ENCODE data around the gene ACOX2. TPM values are rescaled to one million over a fixed set of nuclear protein-coding genes. Genes with fewer than 3 reads are reported as not detected.

ACOX2 gene
- total RNA-seq, 1 experiment from 2014 or later, result 14.4 TPM

DNA sequence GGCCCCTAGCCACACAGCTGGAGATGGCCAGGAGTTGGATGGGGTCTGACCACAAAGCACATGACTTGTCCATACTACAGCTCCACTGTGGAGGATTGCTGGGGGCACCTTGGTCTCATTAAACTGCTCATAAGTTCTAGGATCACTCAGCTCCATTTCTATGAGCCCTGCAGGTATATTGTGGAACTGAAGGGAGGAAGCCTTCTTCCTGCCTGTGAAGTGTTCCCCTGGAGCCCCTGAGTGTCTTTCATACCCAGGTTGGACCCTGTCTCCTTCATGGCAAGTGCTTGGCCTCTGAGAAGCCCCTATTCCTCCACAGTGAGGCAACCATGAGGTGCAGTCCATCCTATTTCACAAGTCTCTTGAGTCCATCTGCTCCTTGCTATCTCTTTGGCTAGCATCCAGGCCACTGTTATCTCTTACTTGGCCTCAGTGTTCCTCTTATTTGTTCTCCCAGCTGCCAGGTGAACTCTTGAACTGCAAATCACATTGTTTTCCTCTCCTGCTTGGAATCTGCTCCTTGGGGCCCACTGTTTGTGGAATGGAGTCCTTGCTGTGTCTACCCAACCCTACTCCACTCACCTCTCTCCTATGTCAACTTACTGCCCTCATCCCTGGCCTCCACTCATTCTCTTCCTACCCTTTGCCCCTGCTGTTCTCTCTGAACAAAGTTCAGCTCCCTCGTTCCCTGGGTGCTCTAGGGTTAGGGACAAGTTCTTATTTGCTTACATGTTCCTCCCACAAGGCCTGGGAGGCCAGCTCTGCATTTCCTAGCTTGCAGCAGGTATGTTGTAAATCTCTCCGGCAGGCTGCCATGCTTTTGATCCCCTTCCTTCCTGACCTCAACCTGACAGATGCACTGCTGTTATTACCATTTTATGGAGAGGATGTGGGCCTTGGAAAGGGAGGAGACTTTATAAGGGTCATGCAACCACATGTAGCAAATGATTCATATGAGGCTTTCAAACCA, 1.2 kb downstream of the ACOX2 start:
- BruUV-seq (replicated peaks), result no TSS peak
- Mint-ChIP-seq H3K36me3 (ENCODE audit: insufficient read depth, unreplicated experiment) (no peaks in the 10 kb centered on the region), H3K27ac (ENCODE audit: low read depth, unreplicated experiment) (no peak overlapping the region), H3K27me3 (ENCODE audit: insufficient read depth, unreplicated experiment) (no peaks in the 10 kb centered on the region), H3K9me3 (ENCODE audit: unreplicated experiment) (no peaks in the 10 kb centered on the region), H3K4me3 (ENCODE audit: unreplicated experiment) (no peak overlapping the region), H3K4me1 (ENCODE audit: insufficient read depth, unreplicated experiment) (peaks cover 22% of the 10 kb centered on the region)
- TF ChIP-seq, protein P1, sequence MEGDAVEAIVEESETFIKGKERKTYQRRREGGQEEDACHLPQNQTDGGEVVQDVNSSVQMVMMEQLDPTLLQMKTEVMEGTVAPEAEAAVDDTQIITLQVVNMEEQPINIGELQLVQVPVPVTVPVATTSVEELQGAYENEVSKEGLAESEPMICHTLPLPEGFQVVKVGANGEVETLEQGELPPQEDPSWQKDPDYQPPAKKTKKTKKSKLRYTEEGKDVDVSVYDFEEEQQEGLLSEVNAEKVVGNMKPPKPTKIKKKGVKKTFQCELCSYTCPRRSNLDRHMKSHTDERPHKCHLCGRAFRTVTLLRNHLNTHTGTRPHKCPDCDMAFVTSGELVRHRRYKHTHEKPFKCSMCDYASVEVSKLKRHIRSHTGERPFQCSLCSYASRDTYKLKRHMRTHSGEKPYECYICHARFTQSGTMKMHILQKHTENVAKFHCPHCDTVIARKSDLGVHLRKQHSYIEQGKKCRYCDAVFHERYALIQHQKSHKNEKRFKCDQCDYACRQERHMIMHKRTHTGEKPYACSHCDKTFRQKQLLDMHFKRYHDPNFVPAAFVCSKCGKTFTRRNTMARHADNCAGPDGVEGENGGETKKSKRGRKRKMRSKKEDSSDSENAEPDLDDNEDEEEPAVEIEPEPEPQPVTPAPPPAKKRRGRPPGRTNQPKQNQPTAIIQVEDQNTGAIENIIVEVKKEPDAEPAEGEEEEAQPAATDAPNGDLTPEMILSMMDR (IDR thresholded peaks at IDR 0.05; ENCODE audit: unreplicated experiment), result no peak
- intact Hi-C loops (cut with micrococcal nuclease), result no loop called here
- ChIA-PET POLR2A (interaction anchor here (0.6 to 1.2 kb wide), 2 partner anchors 67 to 152 kb away, joined by 3 to 4 read pairs; no protein-coding TSS in a partner anchor), CTCF (interaction anchor here (0.5 to 3.1 kb wide), 6 partner anchors 21 to 229 kb away, joined by 3 to 16 read pairs (median 4); partner anchors contain the start of gene HTD2)
- DNase-seq (ENCODE audit: unreplicated experiment), result no peak

DNA sequence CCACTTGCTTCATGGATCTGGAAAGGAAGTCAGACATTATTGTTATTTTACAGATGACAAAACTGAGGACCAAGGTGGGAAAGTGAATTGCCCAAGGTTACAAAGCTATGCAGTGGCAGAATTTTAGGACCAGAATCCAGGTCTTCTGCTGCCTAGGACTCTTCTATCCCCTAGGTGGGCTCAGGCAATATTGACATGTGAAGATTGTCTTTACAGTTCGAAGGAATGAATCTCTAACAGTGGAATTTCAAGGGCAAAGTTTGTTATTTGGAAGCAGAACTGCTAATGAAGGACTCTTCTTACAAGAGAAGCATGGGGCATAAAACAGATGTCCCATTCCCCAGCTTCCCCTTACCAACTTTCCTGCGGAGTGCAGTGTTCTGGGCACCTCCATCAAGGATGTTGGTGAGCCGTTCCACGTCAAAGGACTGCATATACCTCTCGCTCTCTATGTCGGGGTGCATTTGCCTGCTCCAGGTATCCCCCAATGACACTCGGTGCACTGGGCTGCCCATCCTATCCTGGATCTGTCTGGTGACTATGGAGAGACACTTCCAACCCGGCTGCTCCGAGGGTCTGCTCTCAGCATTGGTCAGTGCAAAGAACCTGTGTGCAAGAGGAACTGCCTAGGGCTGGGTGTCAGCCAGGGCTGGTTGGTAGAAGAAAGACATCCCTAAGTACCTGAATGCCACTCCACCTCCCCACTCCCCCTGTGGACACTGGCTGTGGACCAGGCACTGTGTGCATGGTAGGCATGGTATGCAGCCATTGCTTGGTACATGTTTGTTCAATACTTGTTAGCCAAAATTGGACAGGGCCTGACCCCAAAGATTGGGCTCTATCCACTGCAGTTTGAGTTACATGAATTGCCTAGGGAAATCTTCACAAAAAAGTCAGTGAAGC, 2.1 kb downstream of the ACOX2 start:
- Mint-ChIP-seq H3K4me3 (ENCODE audit: unreplicated experiment) (no peak overlapping the region), H3K27ac (ENCODE audit: low read depth, unreplicated experiment) (no peak overlapping the region), H3K27me3 (ENCODE audit: insufficient read depth, unreplicated experiment) (no peaks in the 10 kb centered on the region), H3K4me1 (ENCODE audit: insufficient read depth, unreplicated experiment) (peaks cover 22% of the 10 kb centered on the region), H3K36me3 (ENCODE audit: insufficient read depth, unreplicated experiment) (no peaks in the 10 kb centered on the region), H3K9me3 (ENCODE audit: unreplicated experiment) (no peaks in the 10 kb centered on the region)
- CTCF ChIA-PET, result interaction anchor here (0.5 to 4.2 kb wide), 15 partner anchors 17 to 431 kb away, joined by 3 to 30 read pairs (median 7); partner anchors contain the start of genes HTD2 and KCTD6
- TF ChIP-seq, protein P1 (IDR thresholded peaks at IDR 0.05; ENCODE audit: unreplicated experiment), result no peak
- POLR2A ChIA-PET, result interaction anchor here (1.2 to 1.3 kb wide), 2 partner anchors 41 to 151 kb away, joined by 4 read pairs; no protein-coding TSS in a partner anchor
- BruUV-seq (replicated peaks), result no TSS peak
- intact Hi-C loops (cut with micrococcal nuclease), result no loop called here
- DNase-seq (ENCODE audit: unreplicated experiment), result no peak

DNA sequence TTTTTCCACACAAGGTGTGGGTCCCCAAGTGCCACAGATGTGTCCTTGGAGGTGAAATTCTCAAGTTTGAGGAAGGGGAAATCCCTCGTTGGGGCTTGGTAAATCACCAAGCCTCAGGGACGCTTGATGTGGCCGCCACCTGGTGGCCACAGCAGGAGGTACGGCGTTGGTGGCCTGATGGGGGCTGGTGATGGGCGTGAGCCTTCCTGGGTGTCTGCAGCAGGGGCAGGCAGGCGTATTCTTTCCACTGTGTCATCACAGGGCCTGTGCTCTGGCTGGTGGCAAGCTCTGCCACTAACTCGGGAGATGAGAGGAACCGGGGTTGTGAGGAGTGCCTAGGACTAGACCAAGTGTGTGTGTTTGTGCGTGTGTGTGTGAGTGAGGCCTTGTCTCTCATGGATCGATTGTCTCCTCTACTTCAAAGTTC, 4.2 kb downstream of the ACOX2 start:
- POLR2A ChIA-PET, result interaction anchor here (0.6 kb wide), 1 partner anchor 33 kb away, joined by 3 read pairs; no protein-coding TSS in a partner anchor
- no TSS peak for BruUV-seq (replicated peaks)

More for the DNA sequence above, 4.2 kb downstream of the ACOX2 start:
- Mint-ChIP-seq H3K27ac (ENCODE audit: low read depth, unreplicated experiment) (no peak overlapping the region), H3K36me3 (ENCODE audit: insufficient read depth, unreplicated experiment) (no peaks in the 10 kb centered on the region), H3K4me1 (ENCODE audit: insufficient read depth, unreplicated experiment) (peaks cover 27% of the 10 kb centered on the region), H3K27me3 (ENCODE audit: insufficient read depth, unreplicated experiment) (no peaks in the 10 kb centered on the region), H3K9me3 (ENCODE audit: unreplicated experiment) (no peaks in the 10 kb centered on the region), H3K4me3 (ENCODE audit: unreplicated experiment) (no peak overlapping the region)
- intact Hi-C loops (cut with micrococcal nuclease), result loop anchor here (1.0 to 2.0 kb wide), 6 partner anchors 41 to 226 kb away; partner anchors contain the start of genes KCTD6 and PDHB
- peak; percentile 79 for DNase-seq (ENCODE audit: unreplicated experiment)
- CTCF ChIA-PET, result interaction anchor here (0.6 to 4.2 kb wide), 24 partner anchors 11 to 241 kb away, joined by 3 to 30 read pairs (median 5); partner anchors contain the start of gene KCTD6
- TF ChIP-seq, protein P1 (IDR thresholded peaks at IDR 0.05; ENCODE audit: unreplicated experiment), result peak; percentile 95

Data from MCF 10A (cell line).